Endothelial cell of umbilical vein (primary cell): ENCODE results near the gene NR5A2. TPM values are rescaled to one million over a fixed set of nuclear protein-coding genes. Genes with fewer than 3 reads are reported as not detected.

Experiments
- BruUV-seq: library from RNA; stranded (reverse); fragments of 400-500 nt; replicated peaks from 2 replicates; lab custom pipeline; 2021; lab: Mats Ljungman, UMichigan
- CTCF ChIA-PET: fragments of 300-600, 350-600 bp; sonication (Branson Sonifier 250); formaldehyde crosslinking; loops from one replicate; lab custom pipeline; 2021; ENCODE audit warnings: antibody characterized with exemption, inconsistent platforms; lab: Charles Lee
- POLR2A ChIA-PET: fragments of 300-600, 350-600 bp; sonication (Branson Sonifier 250); formaldehyde crosslinking; loops from one replicate; lab custom pipeline; 2021; ENCODE audit warnings: antibody characterized with exemption, inconsistent platforms; lab: Charles Lee
- DNase-seq: peaks from one replicate; pipeline ENCODE4 v3.0.0-alpha.2; 2011; ENCODE audit warnings: low read depth, low spot score
- FAIRE-seq: peaks from 2 replicates; lab custom pipeline; 2011; peaks lifted over from hg19 to GRCh38; lab: Jason Lieb, UNC
- H2AFZ ChIP-seq: 2 replicates; pipeline ENCODE4 v1.6.0; 2012; ENCODE audit warnings: low read depth, low read length, control low read depth, inconsistent platforms
- H3K27ac ChIP-seq: 2 replicates; pipeline ENCODE4 v1.5.1; 2011; ENCODE audit warnings: low read depth, mild to moderate bottlenecking, control low read depth, low read length, moderate library complexity; ENCODE audit not compliant: insufficient read depth
- H3K27me3 ChIP-seq, 2 experiments: 2 replicates each; pipeline versions ENCODE4 v1.6.0 to v1.6.1; 2011; ENCODE audit warnings: low read length in 2 of 2, mixed read lengths in 1 of 2; ENCODE audit not compliant: control insufficient read depth in 2 of 2, insufficient read depth in 2 of 2
- H3K36me3 ChIP-seq, 2 experiments: 2 replicates in 1 of 2; 3 replicates in 1 of 2; pipeline ENCODE4 v1.5.1; 2011; ENCODE audit warnings: low read length in 2 of 2, mild to moderate bottlenecking in 1 of 2, moderate library complexity in 1 of 2; ENCODE audit not compliant: control insufficient read depth in 2 of 2, insufficient read depth in 2 of 2; ENCODE audit errors: extremely low read depth in 1 of 2
- H3K4me1 ChIP-seq: 3 replicates; pipeline ENCODE4 v1.5.1; 2011; ENCODE audit warnings: mild to moderate bottlenecking, low read length; ENCODE audit not compliant: control insufficient read depth, insufficient read depth; ENCODE audit errors: extremely low read depth
- H3K4me2 ChIP-seq: 2 replicates; pipeline ENCODE4 v1.6.1; 2011; ENCODE audit warnings: low read length, control low read depth, mixed read lengths; ENCODE audit not compliant: insufficient read depth
- H3K4me3 ChIP-seq, 3 experiments: fragments of 200-600 bp in 1 of 3; sonication (generic), shearing (Covaris generic) in 1 of 3; replicated peaks in 1 of 3; 2 replicates each; pipeline ENCODE4 v1.5.1; 2011 to 2016; ENCODE audit warnings: control low read depth in 3 of 3, low read length in 3 of 3, mild to moderate bottlenecking in 2 of 3, inconsistent platforms in 1 of 3, low read depth in 1 of 3, moderate library complexity in 1 of 3; ENCODE audit not compliant: insufficient read depth in 1 of 3
- H3K79me2 ChIP-seq: 2 replicates; pipeline ENCODE4 v1.6.0; 2012; ENCODE audit warnings: low read length, inconsistent platforms; ENCODE audit not compliant: control insufficient read depth, insufficient read depth
- H3K9ac ChIP-seq: replicated peaks from 2 replicates; pipeline ENCODE3; 2011; ENCODE audit warnings: low read length, control low read depth; ENCODE audit not compliant: insufficient read depth; ENCODE audit errors: extremely low read depth
- H3K9me1 ChIP-seq: replicated peaks from 3 replicates; pipeline ENCODE4 v1.6.0; 2011; ENCODE audit warnings: mild to moderate bottlenecking, low read length; ENCODE audit not compliant: control insufficient read depth, insufficient read depth; ENCODE audit errors: extremely low read depth
- H3K9me3 ChIP-seq: replicated peaks from 2 replicates; pipeline ENCODE4 v1.5.1; 2012; ENCODE audit warnings: low read length, inconsistent platforms; ENCODE audit not compliant: control insufficient read depth, insufficient read depth
- H4K20me1 ChIP-seq: replicated peaks from 2 replicates; pipeline ENCODE3; 2011; ENCODE audit warnings: mild to moderate bottlenecking, low read length; ENCODE audit not compliant: control insufficient read depth, insufficient read depth; ENCODE audit errors: extremely low read depth
- EZH2 ChIP-seq: IDR thresholded peaks from 2 replicates; pipeline ENCODE4 v1.6.1; 2012; ENCODE audit warnings: borderline replicate concordance, low read depth, mild to moderate bottlenecking, moderate library complexity, low read length, inconsistent platforms; ENCODE audit not compliant: severe bottlenecking
- GATA2 ChIP-seq: IDR thresholded peaks from 2 replicates; pipeline ENCODE4 v1.7.0; 2011; ENCODE audit warnings: low read depth, mild to moderate bottlenecking, moderate library complexity, mixed read lengths, low read length; ENCODE audit not compliant: insufficient read length, insufficient read depth
- POLR2A ChIP-seq: IDR thresholded peaks from 2 replicates; pipeline ENCODE4 v1.6.1; 2012; ENCODE audit warnings: low read depth, mild to moderate bottlenecking, control low read depth, low read length
- POLR2AphosphoS5 ChIP-seq: IDR thresholded peaks from 2 replicates; pipeline ENCODE4 v1.6.1; 2012; ENCODE audit warnings: low read depth, mild to moderate bottlenecking, control low read depth, low read length, moderate library complexity; ENCODE audit not compliant: insufficient read depth
- dilution Hi-C: fragments of 300-500 bp; cut with MboI; formaldehyde crosslinking; loops from one replicate; pipeline ENCODE4 v1.15.0; 2019; ENCODE audit warnings: low sequenced_read_pairs; ENCODE audit not compliant: extremely low pct_ligation_motif_present
- intact Hi-C: fragments of 100-400 bp; cut with micrococcal nuclease; formaldehyde crosslinking; loops from one replicate; pipeline ENCODE4 v1.10.0; 2022
- polyA plus RNA-seq, 4 experiments: library from polyadenylated mRNA; depleted of rRNA in 3 of 4; stranded (reverse) in 3 of 4; unstranded in 1 of 4; fragments of >200 nt; gene quantifications; 2 replicates each; pipeline versions ENCODE4 v1.2.1 to v1.2.3, GENCODE V29; 2011 to 2012; ENCODE audit warnings: missing spikeins in 1 of 4
- total RNA-seq: library from RNA; stranded (reverse); gene quantifications from 2 replicates; pipeline ENCODE4 v1.2.3, GENCODE V29; 2021
- TF ChIP-seq, protein P1 (sequence below), 2 donors: IDR thresholded peaks; 1 replicate in 1 of 2; 2 replicates in 1 of 2; pipeline ENCODE4 v1.5.1; 2011; ENCODE audit warnings: low read length in 2 of 2, mild to moderate bottlenecking in 2 of 2, moderate library complexity in 2 of 2, control low read depth in 1 of 2, inconsistent platforms in 1 of 2, low read depth in 1 of 2; ENCODE audit not compliant: insufficient read depth in 1 of 2; ENCODE audit errors: extremely low read depth in 1 of 2
- TF ChIP-seq, protein P2 (sequence below): IDR thresholded peaks from 2 replicates; pipeline ENCODE4 v1.6.1; 2011; ENCODE audit not compliant: insufficient read depth, insufficient read length

The NR5A2 gene
- total and polyA plus RNA-seq, 2 donors (not counting 3 experiments of a cell fraction or from before 2014, with no cell fraction given), result 3.4 to 12.1 TPM

DNA sequence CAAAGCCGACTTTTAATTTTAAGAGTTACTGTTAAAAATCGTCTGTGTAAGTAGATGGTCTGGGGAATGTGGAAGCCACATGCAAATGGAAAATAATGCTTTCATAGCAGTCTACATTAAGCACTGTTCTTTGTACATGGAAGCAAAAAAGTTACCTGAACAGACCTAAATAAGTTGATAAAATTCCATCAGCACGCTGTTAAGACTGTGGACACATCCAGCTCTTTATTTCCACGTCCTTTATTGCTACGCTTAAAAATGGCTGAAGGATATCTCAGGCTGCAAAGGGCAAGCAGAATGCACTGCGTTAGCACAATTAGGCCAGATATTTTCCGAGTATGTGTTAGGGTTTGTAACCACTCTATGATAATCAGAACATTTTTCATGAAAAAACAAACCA is 22.3 kb downstream of the NR5A2 start:
- POLR2A ChIA-PET, result no interaction called here
- CTCF ChIA-PET, result interaction anchor here (3.4 kb wide), 1 partner anchor 365 kb away, joined by 10 read pairs; no protein-coding TSS in a partner anchor
- dilution Hi-C loops, result no loop called here

More for the DNA sequence above, 22.3 kb downstream of the NR5A2 start:
- no TSS peak for BruUV-seq
- no peak for TF ChIP-seq EZH2
- TF ChIP-seq, protein P1, sequence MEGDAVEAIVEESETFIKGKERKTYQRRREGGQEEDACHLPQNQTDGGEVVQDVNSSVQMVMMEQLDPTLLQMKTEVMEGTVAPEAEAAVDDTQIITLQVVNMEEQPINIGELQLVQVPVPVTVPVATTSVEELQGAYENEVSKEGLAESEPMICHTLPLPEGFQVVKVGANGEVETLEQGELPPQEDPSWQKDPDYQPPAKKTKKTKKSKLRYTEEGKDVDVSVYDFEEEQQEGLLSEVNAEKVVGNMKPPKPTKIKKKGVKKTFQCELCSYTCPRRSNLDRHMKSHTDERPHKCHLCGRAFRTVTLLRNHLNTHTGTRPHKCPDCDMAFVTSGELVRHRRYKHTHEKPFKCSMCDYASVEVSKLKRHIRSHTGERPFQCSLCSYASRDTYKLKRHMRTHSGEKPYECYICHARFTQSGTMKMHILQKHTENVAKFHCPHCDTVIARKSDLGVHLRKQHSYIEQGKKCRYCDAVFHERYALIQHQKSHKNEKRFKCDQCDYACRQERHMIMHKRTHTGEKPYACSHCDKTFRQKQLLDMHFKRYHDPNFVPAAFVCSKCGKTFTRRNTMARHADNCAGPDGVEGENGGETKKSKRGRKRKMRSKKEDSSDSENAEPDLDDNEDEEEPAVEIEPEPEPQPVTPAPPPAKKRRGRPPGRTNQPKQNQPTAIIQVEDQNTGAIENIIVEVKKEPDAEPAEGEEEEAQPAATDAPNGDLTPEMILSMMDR (IDR thresholded peaks at IDR 0.05; ENCODE audit: extremely low read depth in 1 of 2, insufficient read depth in 1 of 2, low read depth in 1 of 2, low read length in 2 of 2), result no peak
- no peak for TF ChIP-seq GATA2
- TF ChIP-seq, protein P2, sequence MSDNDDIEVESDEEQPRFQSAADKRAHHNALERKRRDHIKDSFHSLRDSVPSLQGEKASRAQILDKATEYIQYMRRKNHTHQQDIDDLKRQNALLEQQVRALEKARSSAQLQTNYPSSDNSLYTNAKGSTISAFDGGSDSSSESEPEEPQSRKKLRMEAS, result no peak
- TF ChIP-seq POLR2AphosphoS5, result no peak
- TF ChIP-seq POLR2A, result no peak
- Histone ChIP-seq H4K20me1 (no peaks in the 10 kb centered on the region), H3K9me3 (no peaks in the 10 kb centered on the region), H3K9me1 (no peaks in the 10 kb centered on the region), H3K36me3 (no peaks in the 10 kb centered on the region), H3K4me3 (no peak overlapping the region), H3K27me3 (peaks cover 0 to 21% of the 10 kb centered on the region in 2 experiments), H3K27ac (no peak overlapping the region), H3K4me2 (no peak overlapping the region), H2AFZ (no peak overlapping the region), H3K79me2 (no peaks in the 10 kb centered on the region), H3K4me1 (no peaks in the 10 kb centered on the region), H3K9ac (no peak overlapping the region)
- intact Hi-C loops, result loop anchor here (10.0 kb wide), 1 partner anchor 195 kb away; no protein-coding TSS in a partner anchor
- DNase-seq (no peak), FAIRE-seq (no peak)
